Measurements from ENCODE around the gene CHP1.
"Not testable (repeated sequence)": the region's sequence is repeated elsewhere in the genome, so short reads cannot be mapped to it uniquely, and the experiment has no call there.

CHP1 gene

GRCh38 chr15:41258750-41259471 is 27.8 kb downstream of the CHP1 start:
- no peak for FAIRE-seq

- no peak for FAIRE-seq
Observed at GRCh38 chr15:41259546-41260189, 28.6 kb downstream of the CHP1 start.

- FAIRE-seq: not testable (repeated sequence)
Observed at GRCh38 chr15:41260924-41261323, 29.9 kb downstream of the CHP1 start.

DNA sequence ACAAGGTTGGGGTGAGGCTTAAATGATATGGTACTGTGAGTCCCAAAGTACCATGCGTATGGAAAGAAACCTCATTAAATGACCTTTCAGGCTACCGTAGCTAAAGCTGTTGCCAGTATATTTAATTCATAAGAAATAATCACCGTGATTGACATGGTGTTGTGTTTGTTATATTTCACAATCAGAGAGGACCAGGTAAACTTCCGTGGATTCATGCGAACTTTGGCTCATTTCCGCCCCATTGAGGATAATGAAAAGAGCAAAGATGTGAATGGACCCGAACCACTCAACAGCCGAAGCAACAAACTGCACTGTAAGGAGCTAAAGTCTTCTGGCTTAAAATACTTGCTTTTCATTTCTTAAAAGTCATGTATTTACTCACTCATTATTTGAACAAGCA is 31.5 kb downstream of the CHP1 start:
- no peak for FAIRE-seq

GRCh38 chr15:41263891-41264351 is 32.9 kb downstream of the CHP1 start:
- FAIRE-seq: no peak

DNA sequence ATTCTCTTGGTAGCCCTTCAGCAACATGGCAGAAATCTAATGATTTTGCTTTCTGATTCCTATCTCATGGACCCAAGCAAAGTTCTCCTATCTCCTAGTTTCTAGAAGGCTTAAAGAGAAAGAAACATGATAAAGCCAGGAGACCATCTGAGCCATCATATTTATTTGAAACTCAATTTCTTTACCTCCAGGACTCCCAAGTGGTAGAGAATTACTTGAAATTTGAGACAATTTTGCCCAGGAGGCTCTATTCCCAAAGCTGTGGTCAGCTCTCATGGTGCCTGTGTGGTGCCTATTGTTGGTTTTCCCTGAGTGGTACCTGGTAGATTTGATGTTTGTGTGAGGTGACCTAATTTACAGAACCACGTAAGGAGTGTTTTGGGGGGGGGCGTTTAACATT is 38.8 kb downstream of the CHP1 start:
- no peak for FAIRE-seq

- FAIRE-seq: no peak
Observed at GRCh38 chr15:41276831-41277230, 45.8 kb downstream of the CHP1 start.

GRCh38 chr15:41278319-41278718 is 47.3 kb downstream of the CHP1 start:
- FAIRE-seq: no peak

DNA sequence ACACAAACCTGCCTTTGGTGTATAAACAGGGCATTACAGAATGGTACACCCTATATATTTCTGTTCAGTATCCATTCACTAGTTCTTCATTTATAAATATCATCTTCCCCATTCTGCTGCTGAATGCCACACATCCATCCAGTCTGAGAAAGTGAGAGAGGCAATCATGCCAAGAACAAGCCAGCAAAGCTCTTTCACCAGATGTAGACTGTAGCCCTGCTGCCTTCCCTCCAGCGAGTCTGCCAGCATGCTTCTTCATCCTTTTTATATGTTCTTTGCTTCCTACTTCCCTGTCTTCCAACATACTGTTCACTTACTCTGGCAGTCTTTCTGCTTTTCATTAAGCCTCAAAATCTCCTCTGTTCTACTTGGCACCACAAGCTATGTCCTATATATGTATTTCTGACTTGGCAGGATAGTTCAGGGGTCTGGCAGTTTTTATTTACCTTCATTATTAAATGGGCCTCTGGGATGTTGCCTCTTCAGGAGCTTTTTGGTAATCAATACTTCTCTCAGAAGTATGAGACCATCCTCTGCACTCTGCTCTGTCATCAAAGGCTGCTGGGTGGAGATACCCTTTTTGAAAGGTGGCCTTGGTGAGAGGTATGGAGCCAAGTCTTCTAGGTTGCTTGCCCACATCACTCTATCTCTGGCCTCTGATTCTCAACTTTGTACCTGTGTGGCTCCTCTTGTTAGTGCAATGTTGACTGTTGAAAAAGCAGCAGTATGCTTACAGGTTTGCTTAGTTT is 48.6 kb downstream of the CHP1 start:
- no peak for FAIRE-seq

- no peak for FAIRE-seq
Observed at GRCh38 chr15:41281236-41281635, 50.2 kb downstream of the CHP1 start.

GRCh38 chr15:41282436-41282835 is 51.4 kb downstream of the CHP1 start:
- FAIRE-seq: not testable (repeated sequence)

- FAIRE-seq: not testable (repeated sequence)
Observed at GRCh38 chr15:41282980-41283652, 52.0 kb downstream of the CHP1 start.

DNA sequence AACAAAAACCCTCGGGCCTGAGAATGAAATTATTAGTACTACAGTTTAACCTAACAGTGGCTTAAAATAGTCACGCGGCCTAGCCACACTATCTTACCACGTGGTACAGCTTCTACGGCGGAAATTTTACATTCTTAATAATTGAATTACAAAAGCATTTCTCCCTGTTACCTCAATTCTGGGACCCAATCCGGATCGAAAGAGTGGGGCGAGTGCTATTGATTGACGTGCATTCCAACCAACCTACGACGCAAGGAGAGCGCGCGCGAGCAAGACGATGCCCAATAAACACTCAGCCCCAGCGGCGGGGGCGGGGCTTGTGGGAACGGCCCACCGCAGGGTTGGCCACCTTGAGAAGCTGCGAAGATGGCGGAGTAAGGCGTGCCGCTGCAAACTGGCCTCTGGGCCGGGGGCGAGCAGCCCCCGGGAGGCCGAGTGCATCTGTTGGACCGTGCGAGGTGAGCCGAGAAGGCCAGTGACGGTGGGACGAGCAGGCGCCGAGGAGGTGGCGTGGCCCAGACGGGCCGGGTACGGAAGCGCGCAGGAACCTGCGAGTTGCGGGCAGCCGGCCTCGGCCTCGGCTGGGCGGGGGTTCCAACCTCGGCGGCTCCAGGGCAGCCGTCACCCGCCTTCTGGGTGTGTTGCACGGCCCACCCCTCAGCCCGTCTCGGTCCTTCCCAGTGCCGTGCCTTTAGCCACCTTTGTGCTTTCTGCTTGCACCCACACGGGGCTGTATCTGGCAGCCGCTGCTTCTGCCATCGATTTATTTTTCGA is 52.8 kb downstream of the CHP1 start:
- FAIRE-seq: peak; percentile 90

GRCh38 chr15:41284427-41285177 is 53.5 kb downstream of the CHP1 start:
- FAIRE-seq: no peak

- FAIRE-seq: no peak
Observed at GRCh38 chr15:41285285-41285684, 54.2 kb downstream of the CHP1 start.

DNA sequence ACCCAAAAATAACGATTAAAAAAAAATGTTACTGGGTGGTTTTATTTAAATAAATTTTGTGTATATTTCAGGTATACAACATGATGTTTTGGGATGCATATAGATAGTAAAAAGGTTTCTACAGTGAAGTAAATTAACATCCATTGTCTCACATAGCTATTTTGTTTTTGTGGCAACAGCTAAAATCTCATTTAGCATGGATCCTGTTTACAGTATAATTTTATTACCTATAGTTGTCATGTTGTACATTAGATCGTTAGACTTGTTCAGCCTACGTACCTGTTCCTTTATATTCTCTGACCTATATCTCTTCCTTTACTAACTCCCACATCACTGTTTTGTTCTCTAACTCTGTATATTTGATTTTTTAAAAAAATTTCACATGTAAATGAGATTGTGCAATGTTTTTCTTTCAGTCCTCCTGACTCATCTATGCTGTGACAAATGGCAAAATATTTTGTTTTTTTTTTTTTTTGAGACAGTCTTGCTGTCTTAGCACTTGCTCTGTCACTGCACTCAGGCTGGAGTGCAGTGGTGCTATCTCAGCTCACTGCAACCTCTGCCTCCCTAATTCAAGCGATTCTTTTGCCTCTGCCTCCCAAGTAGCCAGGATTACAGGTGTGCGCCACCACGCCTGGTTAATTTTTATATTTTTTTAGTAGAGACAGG is 55.7 kb downstream of the CHP1 start:
- no peak for FAIRE-seq

DNA sequence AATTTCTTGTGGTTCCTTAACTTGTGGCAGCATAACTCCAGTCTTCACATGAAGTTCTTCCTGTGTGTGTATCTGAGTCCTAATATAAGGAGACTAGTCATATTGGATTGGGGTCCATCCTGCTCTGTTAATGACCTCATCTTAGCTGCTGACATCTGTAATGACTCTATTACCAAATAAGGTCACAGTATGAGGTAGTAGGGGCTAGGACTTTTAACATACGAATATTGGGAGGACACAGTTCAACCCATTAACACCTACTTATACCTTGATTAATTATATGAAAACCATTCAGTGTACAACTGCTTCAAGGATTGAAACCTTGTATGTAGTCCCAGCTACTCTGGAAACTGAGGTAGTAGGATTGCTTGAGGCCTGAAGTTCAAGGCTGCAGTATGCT is 57.4 kb downstream of the CHP1 start:
- no peak for FAIRE-seq

GRCh38 chr15:41289953-41290352 is 58.9 kb downstream of the CHP1 start:
- no peak for FAIRE-seq

- no peak for FAIRE-seq
Observed at GRCh38 chr15:41291065-41291631, 60.1 kb downstream of the CHP1 start.

DNA sequence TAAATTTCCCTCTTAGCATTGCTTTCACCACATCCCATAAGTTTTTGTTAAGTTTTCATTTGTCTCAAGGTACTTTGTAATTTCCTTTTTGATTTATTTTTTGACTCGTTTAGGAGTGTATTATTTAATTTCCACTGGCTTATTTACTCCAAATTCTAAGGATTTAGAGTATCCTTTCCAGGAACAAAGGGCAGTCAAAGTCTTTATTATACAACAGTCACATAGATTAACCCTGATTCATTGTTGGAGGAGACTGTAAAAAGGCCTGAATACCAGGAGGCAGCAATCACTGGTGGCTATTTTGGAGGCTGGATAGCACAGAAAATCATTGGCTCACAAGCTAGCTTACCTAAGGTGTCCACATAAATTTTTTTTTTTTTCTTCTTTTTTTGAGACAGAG is 61.5 kb downstream of the CHP1 start:
- no peak for FAIRE-seq

DNA sequence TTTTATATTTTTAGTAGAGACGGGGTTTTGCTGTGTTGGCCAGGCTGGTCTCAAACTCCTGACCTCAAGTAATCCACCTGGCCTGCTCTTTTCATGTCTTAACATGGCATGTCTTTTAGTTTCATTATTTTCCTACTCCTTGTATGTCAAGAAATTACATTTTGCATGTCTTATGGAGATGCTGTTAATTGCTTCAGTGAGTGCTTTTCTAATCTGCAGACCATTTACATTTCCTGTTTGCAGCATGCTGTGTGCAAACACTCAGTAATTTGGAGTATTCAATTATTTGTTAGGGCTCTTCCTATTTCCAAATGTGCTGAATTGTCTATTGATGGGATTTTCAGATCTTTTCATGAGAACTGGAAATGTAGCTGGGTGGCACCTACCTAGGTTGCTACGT is 70.1 kb downstream of the CHP1 start:
- not testable (repeated sequence) for FAIRE-seq
